ENCODE measurements around the gene CLTCL1.

The CLTCL1 gene

DNA sequence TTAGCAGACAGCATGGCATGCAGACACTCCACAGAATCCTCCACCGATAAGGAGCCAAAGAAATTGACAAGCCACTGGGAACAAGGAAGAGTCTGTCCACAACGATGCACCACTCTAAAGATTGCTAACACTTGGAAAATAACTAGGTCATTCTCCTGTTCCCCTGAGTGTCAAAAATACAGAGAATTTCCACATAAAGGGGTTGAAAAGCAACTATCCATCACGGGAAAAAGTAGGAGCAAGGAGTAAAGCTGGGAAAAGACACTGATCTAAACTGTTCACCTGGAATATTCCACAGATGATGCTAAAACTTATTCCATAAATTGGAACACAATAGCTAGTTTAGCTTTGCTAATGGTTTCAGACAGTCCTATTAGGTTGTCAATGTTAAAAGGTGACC is 66.0 kb downstream of the CLTCL1 start:
- H3K27ac ChIP-seq (ENCODE audit: low read depth, low read length), result no peak overlapping the region
- H3K9ac ChIP-seq (ENCODE audit: low read length), result no peak overlapping the region
- peaks cover 15% of the 10 kb centered on the region for H3K36me3 ChIP-seq (ENCODE audit: insufficient read depth, low read length)
- H3K4me3 ChIP-seq (ENCODE audit: low read depth in 1 of 2, low read length in 2 of 2), result no peak overlapping the region
- H3K4me1 ChIP-seq (ENCODE audit: insufficient read depth, low read length), result no peaks in the 10 kb centered on the region
- no peaks in the 10 kb centered on the region for H3K9me3 ChIP-seq (ENCODE audit: low read length)
- H3K27me3 ChIP-seq (ENCODE audit: control insufficient read depth in 1 of 2, insufficient read depth in 2 of 2, low read length in 2 of 2), result no peaks in the 10 kb centered on the region

DNA sequence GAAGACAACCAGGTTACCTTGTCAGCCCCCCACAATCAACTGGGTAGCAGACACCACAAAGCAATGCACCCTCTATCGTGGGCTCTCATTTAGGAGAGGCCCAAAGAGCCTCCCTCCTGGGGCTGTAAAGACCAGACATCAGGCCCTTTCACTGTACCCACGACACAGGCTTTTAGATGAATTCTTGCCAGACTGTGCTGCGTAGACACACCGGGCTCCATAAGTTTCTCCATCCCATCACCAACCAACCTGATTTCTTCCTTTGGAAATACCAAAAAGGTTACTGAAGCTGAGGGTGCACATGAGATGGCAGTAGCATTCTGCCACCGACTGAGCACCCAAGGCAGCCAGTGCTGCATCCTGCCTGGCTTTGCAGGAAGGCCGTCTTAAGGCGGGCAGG is 66.5 kb downstream of the CLTCL1 start:
- H3K4me1 ChIP-seq (ENCODE audit: insufficient read depth, low read length), result no peaks in the 10 kb centered on the region
- H3K4me3 ChIP-seq (ENCODE audit: low read depth in 1 of 2, low read length in 2 of 2), result no peak overlapping the region
- H3K27ac ChIP-seq (ENCODE audit: low read depth, low read length), result no peak overlapping the region
- H3K9me3 ChIP-seq (ENCODE audit: low read length), result no peaks in the 10 kb centered on the region
- peaks cover 15% of the 10 kb centered on the region for H3K36me3 ChIP-seq (ENCODE audit: insufficient read depth, low read length)
- H3K27me3 ChIP-seq (ENCODE audit: control insufficient read depth in 1 of 2, insufficient read depth in 2 of 2, low read length in 2 of 2), result no peaks in the 10 kb centered on the region
- no peak overlapping the region for H3K9ac ChIP-seq (ENCODE audit: low read length)

DNA sequence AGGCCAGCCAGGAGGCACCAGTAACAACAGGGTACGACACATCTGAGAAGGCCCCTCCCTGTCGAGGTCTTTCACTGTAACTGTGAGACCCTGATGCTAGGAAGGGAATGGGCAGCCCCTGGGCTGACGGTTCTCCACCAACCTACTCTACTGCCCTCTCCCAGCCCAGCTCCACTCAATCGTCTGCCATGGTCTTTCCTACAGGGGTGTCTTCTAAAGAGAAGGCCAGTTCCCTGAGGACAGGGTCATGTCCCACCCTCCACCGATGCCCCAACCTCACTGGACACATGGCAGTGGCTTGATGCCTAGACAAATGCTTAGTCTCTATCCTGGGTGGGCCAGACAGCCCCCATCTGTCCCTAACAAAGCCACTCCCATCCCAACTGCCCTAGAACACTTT is 67.0 kb downstream of the CLTCL1 start:
- Histone ChIP-seq H3K36me3 (ENCODE audit: insufficient read depth, low read length) (peaks cover 15% of the 10 kb centered on the region), H3K4me3 (ENCODE audit: low read depth in 1 of 2, low read length in 2 of 2) (no peak overlapping the region), H3K4me1 (ENCODE audit: insufficient read depth, low read length) (no peaks in the 10 kb centered on the region), H3K9ac (ENCODE audit: low read length) (no peak overlapping the region), H3K9me3 (ENCODE audit: low read length) (no peaks in the 10 kb centered on the region), H3K27me3 (ENCODE audit: control insufficient read depth in 1 of 2, insufficient read depth in 2 of 2, low read length in 2 of 2) (no peaks in the 10 kb centered on the region), H3K27ac (ENCODE audit: low read depth, low read length) (no peak overlapping the region)

DNA sequence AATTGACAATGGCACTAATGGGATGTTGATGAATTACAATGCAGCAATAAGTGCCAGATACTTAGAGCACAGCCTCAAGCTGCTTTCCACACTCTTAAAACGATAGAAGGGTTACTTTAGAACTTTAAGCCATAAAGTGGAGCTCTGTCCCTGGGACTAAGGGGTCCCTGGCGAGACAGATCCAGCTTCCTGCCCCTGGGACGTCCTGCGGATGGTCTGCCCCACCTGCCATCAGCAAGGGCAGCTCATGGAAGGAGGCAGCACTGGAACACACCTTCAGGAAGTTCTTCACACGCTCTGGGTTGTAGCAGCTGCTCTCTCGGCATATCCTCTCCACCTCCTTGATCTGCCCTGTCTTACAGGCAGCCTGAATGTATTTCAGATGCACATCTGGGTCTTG is 67.9 kb downstream of the CLTCL1 start:
- Histone ChIP-seq H3K4me3 (ENCODE audit: low read depth in 1 of 2, low read length in 2 of 2) (no peak overlapping the region), H3K27me3 (ENCODE audit: control insufficient read depth in 1 of 2, insufficient read depth in 2 of 2, low read length in 2 of 2) (no peaks in the 10 kb centered on the region), H3K9me3 (ENCODE audit: low read length) (no peaks in the 10 kb centered on the region), H3K9ac (ENCODE audit: low read length) (no peak overlapping the region), H3K4me1 (ENCODE audit: insufficient read depth, low read length) (no peaks in the 10 kb centered on the region), H3K36me3 (ENCODE audit: insufficient read depth, low read length) (peaks cover 15% of the 10 kb centered on the region), H3K27ac (ENCODE audit: low read depth, low read length) (no peak overlapping the region)

DNA sequence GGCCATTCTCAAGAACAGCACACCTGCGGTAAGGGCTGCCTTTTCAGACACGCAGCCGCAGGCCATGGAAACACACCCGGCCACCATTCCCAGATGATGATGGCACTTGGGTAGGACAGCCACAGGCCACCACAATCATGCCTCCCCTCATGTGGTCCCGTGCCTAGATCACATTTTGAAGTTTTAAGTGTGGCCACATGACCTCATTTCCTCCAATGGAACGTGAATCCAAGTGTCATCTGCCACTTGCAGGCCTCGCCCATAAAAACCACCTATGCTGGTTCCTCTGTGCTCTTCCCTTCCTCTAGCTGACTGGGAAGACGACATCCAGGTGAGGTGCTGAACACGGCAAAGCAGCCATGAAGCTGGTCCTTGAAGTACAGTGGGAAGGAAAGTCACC is 68.4 kb downstream of the CLTCL1 start:
- H3K27ac ChIP-seq (ENCODE audit: low read depth, low read length), result no peak overlapping the region
- H3K9ac ChIP-seq (ENCODE audit: low read length), result no peak overlapping the region
- H3K27me3 ChIP-seq (ENCODE audit: control insufficient read depth in 1 of 2, insufficient read depth in 2 of 2, low read length in 2 of 2), result no peaks in the 10 kb centered on the region
- H3K9me3 ChIP-seq (ENCODE audit: low read length), result no peaks in the 10 kb centered on the region
- H3K4me3 ChIP-seq (ENCODE audit: low read depth in 1 of 2, low read length in 2 of 2), result no peak overlapping the region
- peaks cover 15% of the 10 kb centered on the region for H3K36me3 ChIP-seq (ENCODE audit: insufficient read depth, low read length)
- no peaks in the 10 kb centered on the region for H3K4me1 ChIP-seq (ENCODE audit: insufficient read depth, low read length)

DNA sequence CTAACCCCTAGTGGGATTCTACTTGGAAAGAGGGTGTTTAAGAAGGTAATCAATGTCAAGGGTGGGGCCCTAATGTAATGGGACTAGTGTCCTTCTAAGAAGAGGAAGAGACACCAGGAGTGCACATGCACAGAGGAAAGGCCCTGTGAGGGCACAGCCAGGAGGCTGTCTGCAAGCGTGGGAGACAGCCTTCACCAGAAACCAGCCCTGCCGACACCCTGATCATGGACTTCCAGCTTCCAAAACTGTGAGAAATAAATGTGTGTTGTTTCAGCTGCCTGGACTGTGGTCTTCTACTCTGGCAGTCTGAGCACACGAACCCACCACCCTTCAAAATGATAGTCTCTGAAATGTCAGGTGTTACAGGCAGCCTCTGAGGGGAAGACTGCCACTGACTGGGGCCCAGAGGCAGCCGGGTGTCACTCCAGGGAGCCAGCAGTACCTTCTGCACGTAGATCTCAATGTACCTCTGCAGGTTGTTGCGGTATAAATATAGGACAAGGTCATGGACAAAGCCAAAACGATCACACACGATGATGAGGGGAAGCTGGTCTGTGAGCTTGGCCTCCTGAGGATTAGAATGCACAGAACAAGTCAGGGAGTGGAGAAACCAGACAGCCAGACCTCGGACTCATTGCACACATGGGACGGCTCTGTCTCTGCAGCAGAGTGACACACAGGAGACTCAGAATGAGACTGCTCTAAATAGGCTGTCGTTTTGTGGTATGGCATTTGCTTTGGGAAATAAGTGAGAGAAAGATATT is 69.1 kb downstream of the CLTCL1 start:
- H3K9ac ChIP-seq (ENCODE audit: low read length), result no peak overlapping the region
- H3K27ac ChIP-seq (ENCODE audit: low read depth, low read length), result no peak overlapping the region
- H3K4me3 ChIP-seq (ENCODE audit: low read depth in 1 of 2, low read length in 2 of 2), result no peak overlapping the region
- peaks cover 15% of the 10 kb centered on the region for H3K36me3 ChIP-seq (ENCODE audit: insufficient read depth, low read length)
- H3K4me1 ChIP-seq (ENCODE audit: insufficient read depth, low read length), result no peaks in the 10 kb centered on the region
- H3K9me3 ChIP-seq (ENCODE audit: low read length), result no peaks in the 10 kb centered on the region
- no peaks in the 10 kb centered on the region for H3K27me3 ChIP-seq (ENCODE audit: control insufficient read depth in 1 of 2, insufficient read depth in 2 of 2, low read length in 2 of 2)

- H3K4me3 ChIP-seq (ENCODE audit: low read depth in 1 of 2, low read length in 2 of 2), result no peak overlapping the region
- no peaks in the 10 kb centered on the region for H3K27me3 ChIP-seq (ENCODE audit: control insufficient read depth in 1 of 2, insufficient read depth in 2 of 2, low read length in 2 of 2)
- H3K36me3 ChIP-seq (ENCODE audit: insufficient read depth, low read length), result peaks cover 15% of the 10 kb centered on the region
- H3K27ac ChIP-seq (ENCODE audit: low read depth, low read length), result no peak overlapping the region
- no peak overlapping the region for H3K9ac ChIP-seq (ENCODE audit: low read length)
- H3K4me1 ChIP-seq (ENCODE audit: insufficient read depth, low read length), result no peaks in the 10 kb centered on the region
- no peaks in the 10 kb centered on the region for H3K9me3 ChIP-seq (ENCODE audit: low read length)
Measured at GRCh38 chr22:19220867-19221266, 70.7 kb downstream of the CLTCL1 start.

DNA sequence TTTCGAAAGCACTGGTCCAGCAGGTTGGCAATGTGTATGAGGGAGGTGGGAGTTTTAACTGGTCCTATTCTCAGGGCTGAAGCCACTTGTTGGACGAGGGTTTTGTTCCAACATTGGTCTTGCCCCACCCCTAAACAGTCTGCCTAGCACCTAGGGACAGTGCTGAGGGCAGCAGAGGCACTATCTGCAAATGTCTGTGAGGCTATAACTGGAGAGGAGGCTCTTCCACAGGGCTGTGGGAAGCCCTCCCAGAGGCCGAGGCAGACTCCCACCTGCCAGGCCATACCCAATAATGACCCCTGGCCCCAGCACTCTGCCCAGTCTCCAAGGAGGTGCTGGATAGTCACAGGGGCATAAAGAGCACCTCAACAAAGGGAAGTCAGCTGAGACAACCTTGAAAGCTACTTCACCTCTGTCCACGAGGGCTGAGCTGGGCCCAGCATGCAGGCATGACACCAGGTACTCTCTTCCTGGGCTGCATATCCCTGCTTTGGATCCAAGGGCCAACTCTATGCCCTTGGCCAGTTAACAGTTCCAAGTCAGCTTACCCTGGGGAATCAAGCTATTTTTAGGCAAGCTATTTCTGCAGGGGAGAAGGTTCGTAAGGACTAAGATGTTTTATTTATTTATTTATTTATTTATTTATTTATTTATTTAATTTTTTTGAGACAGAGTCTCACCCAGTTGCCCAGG is 72.8 kb downstream of the CLTCL1 start:
- H3K27me3 ChIP-seq (ENCODE audit: control insufficient read depth in 1 of 2, insufficient read depth in 2 of 2, low read length in 2 of 2), result no peaks in the 10 kb centered on the region
- H3K4me3 ChIP-seq (ENCODE audit: low read depth in 1 of 2, low read length in 2 of 2), result no peak overlapping the region
- no peaks in the 10 kb centered on the region for H3K4me1 ChIP-seq (ENCODE audit: insufficient read depth, low read length)
- H3K36me3 ChIP-seq (ENCODE audit: insufficient read depth, low read length), result peaks cover 15% of the 10 kb centered on the region
- H3K9me3 ChIP-seq (ENCODE audit: low read length), result no peaks in the 10 kb centered on the region
- no peak overlapping the region for H3K27ac ChIP-seq (ENCODE audit: low read depth, low read length)
- no peak overlapping the region for H3K9ac ChIP-seq (ENCODE audit: low read length)

DNA sequence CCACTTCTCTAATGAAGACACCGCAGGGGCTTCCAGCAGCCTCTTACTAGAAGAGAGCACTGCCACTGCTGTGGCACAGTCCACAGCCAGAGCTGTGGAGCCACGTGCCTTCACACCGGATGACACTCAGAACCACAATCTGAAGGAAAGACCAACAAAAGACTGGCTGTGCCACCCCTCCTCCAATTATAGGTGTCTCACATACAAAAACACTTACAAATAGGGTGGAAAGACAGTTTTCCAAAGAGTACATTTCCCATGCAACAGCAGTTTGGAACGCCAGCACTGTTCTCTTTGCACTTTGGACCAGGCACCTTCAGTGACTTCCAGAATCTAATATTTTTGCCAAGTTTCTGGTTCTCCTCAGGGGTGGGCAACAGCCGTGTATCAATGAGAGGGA is 74.9 kb downstream of the CLTCL1 start:
- Histone ChIP-seq H3K9me3 (ENCODE audit: low read length) (no peaks in the 10 kb centered on the region), H3K27ac (ENCODE audit: low read depth, low read length) (no peak overlapping the region), H3K36me3 (ENCODE audit: insufficient read depth, low read length) (no peaks in the 10 kb centered on the region), H3K4me3 (ENCODE audit: low read depth in 1 of 2, low read length in 2 of 2) (no peak overlapping the region), H3K4me1 (ENCODE audit: insufficient read depth, low read length) (no peaks in the 10 kb centered on the region), H3K9ac (ENCODE audit: low read length) (no peak overlapping the region), H3K27me3 (ENCODE audit: control insufficient read depth in 1 of 2, insufficient read depth in 2 of 2, low read length in 2 of 2) (no peaks in the 10 kb centered on the region)

- Histone ChIP-seq H3K27ac (ENCODE audit: low read depth, low read length) (no peak overlapping the region), H3K4me3 (ENCODE audit: low read depth in 1 of 2, low read length in 2 of 2) (no peak overlapping the region), H3K36me3 (ENCODE audit: insufficient read depth, low read length) (no peaks in the 10 kb centered on the region), H3K4me1 (ENCODE audit: insufficient read depth, low read length) (no peaks in the 10 kb centered on the region), H3K27me3 (ENCODE audit: control insufficient read depth in 1 of 2, insufficient read depth in 2 of 2, low read length in 2 of 2) (no peaks in the 10 kb centered on the region), H3K9me3 (ENCODE audit: low read length) (no peaks in the 10 kb centered on the region), H3K9ac (ENCODE audit: low read length) (no peak overlapping the region)
Measured at GRCh38 chr22:19215360-19215759, 76.2 kb downstream of the CLTCL1 start.

DNA sequence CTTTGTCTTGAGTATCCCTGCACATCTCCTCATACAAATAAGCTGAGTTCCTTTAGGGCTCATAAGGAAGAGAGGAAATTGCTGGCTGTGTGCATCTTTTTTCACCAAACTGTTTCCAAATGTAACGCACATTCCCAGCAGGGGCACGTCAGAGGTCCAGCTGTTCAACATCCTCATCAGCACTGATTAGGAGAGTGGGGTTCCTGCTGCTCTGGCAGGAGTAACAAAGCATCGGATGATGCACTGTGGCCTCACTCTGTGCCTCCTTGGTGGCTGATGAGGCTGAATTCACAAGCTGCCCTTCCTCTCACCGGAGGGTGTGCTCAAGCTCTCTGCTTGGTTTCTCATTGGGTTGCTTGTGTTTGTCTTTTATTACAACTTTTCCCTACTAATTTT is 77.4 kb downstream of the CLTCL1 start:
- Histone ChIP-seq H3K9ac (ENCODE audit: low read length) (no peak overlapping the region), H3K27ac (ENCODE audit: low read depth, low read length) (no peak overlapping the region), H3K4me3 (ENCODE audit: low read depth in 1 of 2, low read length in 2 of 2) (no peak overlapping the region), H3K36me3 (ENCODE audit: insufficient read depth, low read length) (peaks cover 8% of the 10 kb centered on the region), H3K4me1 (ENCODE audit: insufficient read depth, low read length) (no peaks in the 10 kb centered on the region), H3K27me3 (ENCODE audit: control insufficient read depth in 1 of 2, insufficient read depth in 2 of 2, low read length in 2 of 2) (no peaks in the 10 kb centered on the region), H3K9me3 (ENCODE audit: low read length) (no peaks in the 10 kb centered on the region)
